Upper lobe of left lung (tissue), 6 donors: ENCODE data around the gene TPH2. TPM values are rescaled to one million over a fixed set of nuclear protein-coding genes. Genes with fewer than 3 reads are reported as not detected.

Experiments used
- ATAC-seq, 2 donors: fragments of 200-7000 bp; cut with Tn5 transposase; one replicate each; pipeline ENCODE4 v1.9.1; 2022; ENCODE audit warnings: mild to moderate bottlenecking in 2 of 2, moderate library complexity in 2 of 2; ENCODE audit not compliant: low FRiP score in 2 of 2
- DNase-seq, 2 donors: peaks; one replicate each; pipeline ENCODE4 v3.0.0-alpha.2; 2019 to 2020
- H3K27ac ChIP-seq, 4 donors: fragments of 200-600 bp; sonication (generic); one replicate each; pipeline ENCODE4 v1.5.1; 2016 to 2019
- H3K27me3 ChIP-seq, 4 donors: fragments of 200-600 bp; sonication (generic); one replicate each; pipeline ENCODE4 v1.5.1; 2017 to 2019
- H3K36me3 ChIP-seq, 4 donors: fragments of 200-600 bp; sonication (generic); one replicate each; pipeline ENCODE4 v1.5.1; 2016 to 2019
- H3K4me1 ChIP-seq, 4 donors: fragments of 200-600 bp; sonication (generic); one replicate each; pipeline ENCODE4 v1.5.1; 2018 to 2019
- H3K4me3 ChIP-seq, 4 donors: fragments of 200-600 bp; sonication (generic); one replicate each; pipeline ENCODE4 v1.5.1; 2017 to 2019; ENCODE audit warnings: mild to moderate bottlenecking in 2 of 4, moderate library complexity in 1 of 4
- H3K9me3 ChIP-seq, 4 donors: fragments of 200-600 bp; sonication (generic); one replicate each; pipeline ENCODE4 v1.5.1; 2018 to 2019
- CTCF ChIP-seq, 6 experiments: fragments of 450-650 bp in 4 of 6; fragments of 200-600 bp in 2 of 6; sonication (generic) in 2 of 6; IDR thresholded peaks; one replicate each; pipeline ENCODE4 v1.5.1; 2016 to 2019; ENCODE audit warnings: antibody characterized with exemption in 6 of 6
- EP300 ChIP-seq, 4 donors: sonication (generic); formaldehyde crosslinking; IDR thresholded peaks; one replicate each; pipeline ENCODE4 v1.5.1; 2017; ENCODE audit warnings: antibody characterized with exemption in 4 of 4, control low read depth in 2 of 4
- POLR2A ChIP-seq, 4 donors: fragments of 450-650 bp; IDR thresholded peaks; one replicate each; pipeline ENCODE4 v1.5.1; 2016 to 2017; ENCODE audit warnings: antibody characterized with exemption in 4 of 4, mild to moderate bottlenecking in 2 of 4
- POLR2AphosphoS5 ChIP-seq, 2 donors: sonication (generic); formaldehyde crosslinking; IDR thresholded peaks; one replicate each; pipeline ENCODE4 v1.5.1; 2017; ENCODE audit warnings: antibody characterized with exemption in 2 of 2
- WGBS, 2 donors: methylation state at CpG; one replicate each; pipeline ENCODE4 v1.1.5; 2017 to 2018; 5-methylcytosine and 5-hydroxymethylcytosine counted together
- total RNA-seq, 6 donors: library from RNA; depleted of rRNA in 4 of 6; stranded (reverse); fragments of >200 nt in 4 of 6; gene quantifications; one replicate each; pipeline versions ENCODE4 v1.1.0 to v1.2.1, GENCODE V29; 2016 to 2021
- donor health status: DM: no; HTN: no; CAD: no; lungs with moderate emphysema.
- donor health status: DM: no; HTN: yes; CAD: no; lungs with severe emphysema.

Gene TPH2
- total RNA-seq, 6 donors from 2014 or later, result 0.61 TPM; not detected in 5

GRCh38 chr12:71969330-71969729 lies 30.7 kb downstream of the TPH2 start:
- H3K4me1 ChIP-seq, result no peaks in the 10 kb centered on the region
- no peak for TF ChIP-seq POLR2A (IDR thresholded peaks at IDR 0.05)
- no peak for TF ChIP-seq EP300 (IDR thresholded peaks at IDR 0.05)
- TF ChIP-seq CTCF (IDR thresholded peaks at IDR 0.05), result no peak
- no peak for TF ChIP-seq POLR2AphosphoS5 (IDR thresholded peaks at IDR 0.05)
- H3K4me3 ChIP-seq, result no peak overlapping the region

GRCh38 chr12:71970031-71970430 lies 31.4 kb downstream of the TPH2 start:
- H3K4me3 ChIP-seq, result no peak overlapping the region
- TF ChIP-seq CTCF (IDR thresholded peaks at IDR 0.05), result no peak
- TF ChIP-seq POLR2A (IDR thresholded peaks at IDR 0.05), result no peak
- no peak for TF ChIP-seq EP300 (IDR thresholded peaks at IDR 0.05)
- no peak for TF ChIP-seq POLR2AphosphoS5 (IDR thresholded peaks at IDR 0.05)
- no peaks in the 10 kb centered on the region for H3K27me3 ChIP-seq
- no peaks in the 10 kb centered on the region for H3K9me3 ChIP-seq
- 73 to 76% methylated on average over 5 of the region's 5 CpGs for WGBS, 2 donors
- no peaks in the 10 kb centered on the region for H3K4me1 ChIP-seq
- no peak overlapping the region for H3K27ac ChIP-seq
- no peaks in the 10 kb centered on the region for H3K36me3 ChIP-seq
- DNase-seq (no peak), ATAC-seq (no peak)

More at GRCh38 chr12:71969330-71969729, 30.7 kb downstream of the TPH2 start:
- Histone ChIP-seq H3K27ac (no peak overlapping the region), H3K27me3 (no peaks in the 10 kb centered on the region), H3K36me3 (no peaks in the 10 kb centered on the region), H3K9me3 (no peaks in the 10 kb centered on the region)
- ATAC-seq (no peak), DNase-seq (no peak)
- 89 to 91% methylated on average over 1 of the region's 1 CpG for WGBS, 2 donors

GRCh38 chr12:71972441-71973074 lies 33.9 kb downstream of the TPH2 start:
- Histone ChIP-seq H3K27ac (no peak overlapping the region), H3K4me3 (no peak overlapping the region), H3K27me3 (no peaks in the 10 kb centered on the region), H3K4me1 (no peaks in the 10 kb centered on the region), H3K9me3 (no peaks in the 10 kb centered on the region), H3K36me3 (no peaks in the 10 kb centered on the region)
- TF ChIP-seq EP300 (IDR thresholded peaks at IDR 0.05) (no peak), CTCF (IDR thresholded peaks at IDR 0.05) (no peak), POLR2A (IDR thresholded peaks at IDR 0.05) (no peak), POLR2AphosphoS5 (IDR thresholded peaks at IDR 0.05) (no peak)
- WGBS, 2 donors, result 53 to 71% methylated on average over 4 of the region's 4 CpGs
- DNase-seq (no peak), ATAC-seq (no peak)

GRCh38 chr12:71973687-71974086 lies 35.0 kb downstream of the TPH2 start:
- Histone ChIP-seq H3K36me3 (no peaks in the 10 kb centered on the region), H3K27ac (no peak overlapping the region), H3K4me3 (no peak overlapping the region), H3K9me3 (no peaks in the 10 kb centered on the region), H3K27me3 (no peaks in the 10 kb centered on the region), H3K4me1 (no peaks in the 10 kb centered on the region)
- ATAC-seq (no peak), DNase-seq (no peak)
- WGBS, 2 donors, result 61 to 73% methylated on average over 4 of the region's 4 CpGs
- no peak for TF ChIP-seq EP300 (IDR thresholded peaks at IDR 0.05)
- TF ChIP-seq POLR2AphosphoS5 (IDR thresholded peaks at IDR 0.05), result no peak
- TF ChIP-seq CTCF (IDR thresholded peaks at IDR 0.05), result no peak
- no peak for TF ChIP-seq POLR2A (IDR thresholded peaks at IDR 0.05)

- H3K4me1 ChIP-seq, result no peaks in the 10 kb centered on the region
- 48 to 60% methylated on average over 2 of the region's 2 CpGs for WGBS, 2 donors
- no peak overlapping the region for H3K4me3 ChIP-seq
- ATAC-seq (no peak), DNase-seq (no peak)
- TF ChIP-seq EP300 (IDR thresholded peaks at IDR 0.05), result no peak
- no peak for TF ChIP-seq CTCF (IDR thresholded peaks at IDR 0.05)
- no peak for TF ChIP-seq POLR2AphosphoS5 (IDR thresholded peaks at IDR 0.05)
- no peak for TF ChIP-seq POLR2A (IDR thresholded peaks at IDR 0.05)
- no peak overlapping the region for H3K27ac ChIP-seq
- H3K36me3 ChIP-seq, result no peaks in the 10 kb centered on the region
- H3K9me3 ChIP-seq, result no peaks in the 10 kb centered on the region
- no peaks in the 10 kb centered on the region for H3K27me3 ChIP-seq
Observed at GRCh38 chr12:71980538-71980937, 41.9 kb downstream of the TPH2 start.
